Lower leg skin (tissue), 4 donors: Measurements from ENCODE around the gene CTTNBP2. TPM values are rescaled to one million over a fixed set of nuclear protein-coding genes. Genes with fewer than 3 reads are reported as not detected.

Source experiments
- DNase-seq, 2 donors: peaks; one replicate each; pipeline ENCODE4 v3.0.0-alpha.2; 2019; ENCODE audit warnings: low spot score in 2 of 2
- H3K4me3 ChIP-seq: fragments of 200-600 bp; sonication (generic); 2 replicates; pipeline ENCODE4 v1.5.1; 2017; ENCODE audit warnings: mild to moderate bottlenecking, low read depth; ENCODE audit not compliant: poor library complexity, severe bottlenecking
- POLR2A ChIP-seq, 2 donors: fragments of 450-650 bp; IDR thresholded peaks; one replicate each; pipeline ENCODE4 v1.6.1; 2016 to 2017; ENCODE audit warnings: antibody characterized with exemption in 2 of 2, mild to moderate bottlenecking in 1 of 2, moderate library complexity in 1 of 2
- WGBS, 2 donors: methylation state at CpG; one replicate each; pipeline ENCODE4 v1.1.5; 2018; 5-methylcytosine and 5-hydroxymethylcytosine counted together
- intact Hi-C: fragments of 100-400 bp; cut with DNase I; formaldehyde crosslinking; loops from one replicate; pipeline ENCODE4 v1.15.0; 2023; ENCODE audit warnings: low total_unique reads
- total RNA-seq, 4 donors: library from RNA; depleted of rRNA; stranded (reverse); fragments of >200 nt; gene quantifications; one replicate each; pipeline ENCODE4 v1.1.0, GENCODE V29; 2016
- TF ChIP-seq, protein P1 (sequence below), 3 donors: fragments of 450-650 bp; IDR thresholded peaks; one replicate each; pipeline ENCODE4 v1.5.1; 2016; ENCODE audit warnings: antibody characterized with exemption in 3 of 3, mild to moderate bottlenecking in 3 of 3, moderate library complexity in 2 of 3

CTTNBP2 gene
- total RNA-seq, 4 donors from 2014 or later = 1.2 to 7.6 (median 5.8) TPM

DNA sequence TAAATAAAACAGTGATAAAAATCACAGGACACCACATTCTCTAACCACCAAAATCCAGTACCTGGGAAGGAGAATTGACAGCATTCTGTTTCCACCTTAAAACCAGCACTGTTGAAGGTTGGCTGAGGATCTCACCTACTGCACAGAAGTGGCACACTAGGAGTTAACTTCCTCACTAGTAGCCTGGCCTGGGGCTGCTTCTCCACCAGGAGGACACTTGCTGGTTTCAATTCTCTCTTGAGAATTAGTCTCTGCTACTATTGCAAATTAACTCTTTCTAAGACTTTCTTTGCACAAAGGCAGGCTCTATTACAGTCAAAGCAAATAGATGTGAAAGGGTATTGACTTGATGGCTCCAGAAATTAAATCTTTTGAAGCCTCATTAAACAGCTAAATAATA lies 2.3 kb upstream of the CTTNBP2 start:
- no peak for TF ChIP-seq POLR2A (IDR thresholded peaks at IDR 0.05)
- TF ChIP-seq, protein P1, sequence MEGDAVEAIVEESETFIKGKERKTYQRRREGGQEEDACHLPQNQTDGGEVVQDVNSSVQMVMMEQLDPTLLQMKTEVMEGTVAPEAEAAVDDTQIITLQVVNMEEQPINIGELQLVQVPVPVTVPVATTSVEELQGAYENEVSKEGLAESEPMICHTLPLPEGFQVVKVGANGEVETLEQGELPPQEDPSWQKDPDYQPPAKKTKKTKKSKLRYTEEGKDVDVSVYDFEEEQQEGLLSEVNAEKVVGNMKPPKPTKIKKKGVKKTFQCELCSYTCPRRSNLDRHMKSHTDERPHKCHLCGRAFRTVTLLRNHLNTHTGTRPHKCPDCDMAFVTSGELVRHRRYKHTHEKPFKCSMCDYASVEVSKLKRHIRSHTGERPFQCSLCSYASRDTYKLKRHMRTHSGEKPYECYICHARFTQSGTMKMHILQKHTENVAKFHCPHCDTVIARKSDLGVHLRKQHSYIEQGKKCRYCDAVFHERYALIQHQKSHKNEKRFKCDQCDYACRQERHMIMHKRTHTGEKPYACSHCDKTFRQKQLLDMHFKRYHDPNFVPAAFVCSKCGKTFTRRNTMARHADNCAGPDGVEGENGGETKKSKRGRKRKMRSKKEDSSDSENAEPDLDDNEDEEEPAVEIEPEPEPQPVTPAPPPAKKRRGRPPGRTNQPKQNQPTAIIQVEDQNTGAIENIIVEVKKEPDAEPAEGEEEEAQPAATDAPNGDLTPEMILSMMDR (IDR thresholded peaks at IDR 0.05) = no peak
- intact Hi-C loops = no loop called here
- DNase-seq = no peak
- no peak overlapping the region for H3K4me3 ChIP-seq

DNA sequence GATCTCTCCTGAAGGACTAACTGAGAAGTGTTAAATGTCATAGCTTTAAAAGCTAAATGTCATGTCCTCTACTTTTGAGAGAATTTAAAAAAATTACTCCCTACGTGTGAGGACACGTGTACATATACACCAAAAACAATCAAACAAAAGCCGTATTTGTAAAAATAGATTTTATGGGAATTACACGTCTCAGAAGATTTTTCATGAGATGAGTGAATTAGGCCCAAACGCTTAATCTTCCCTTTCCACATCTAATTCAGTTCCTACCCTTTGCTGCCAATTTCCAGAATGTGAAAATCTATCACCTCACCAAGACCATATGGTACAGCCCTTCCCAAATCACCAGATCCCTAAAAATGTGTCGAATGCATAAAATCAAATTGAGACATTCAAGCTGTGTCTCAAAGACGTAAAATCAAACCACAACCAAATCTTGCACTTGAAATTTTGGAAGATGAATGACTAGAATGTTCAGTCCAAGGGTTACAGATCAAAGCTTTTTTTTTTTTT lies 1.0 kb upstream of the CTTNBP2 start:
- WGBS, 2 donors = 51 to 68% methylated on average over 7 of the region's 7 CpGs

DNA sequence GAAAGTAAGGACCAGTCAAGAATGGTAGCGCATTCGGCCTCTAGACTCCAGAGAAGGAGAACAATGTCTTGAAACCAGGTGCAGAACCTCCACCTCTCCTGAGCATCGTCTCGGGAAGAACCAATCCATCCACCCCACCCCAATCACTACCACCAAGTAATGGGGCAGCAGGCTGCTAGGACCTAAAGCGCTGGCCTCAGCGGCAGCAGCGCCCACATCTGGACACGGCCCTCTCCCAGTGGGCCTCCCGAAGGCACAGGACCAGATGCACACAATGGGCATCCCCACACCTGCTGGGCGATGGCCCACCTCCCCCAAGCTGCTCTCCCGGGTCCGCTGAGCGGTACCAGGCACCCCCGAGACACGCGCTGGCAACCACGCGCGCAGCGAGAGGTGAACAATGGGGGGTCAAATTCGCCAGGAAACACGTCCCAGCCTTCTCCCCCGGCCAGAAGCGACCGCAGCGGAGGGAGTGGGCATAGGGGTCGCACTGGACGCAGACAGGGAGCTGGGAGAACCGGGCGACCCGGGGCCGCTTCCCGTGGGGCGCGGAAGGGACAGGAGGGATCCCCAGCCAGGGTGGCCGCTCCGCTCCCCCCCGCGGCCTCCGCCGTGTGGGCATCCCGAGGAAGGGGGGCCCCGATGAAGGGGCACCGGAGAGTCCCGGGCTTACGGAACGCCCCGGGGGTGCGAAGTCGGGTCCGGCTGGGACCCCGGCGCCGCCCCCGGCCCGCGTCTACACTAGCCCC lies 506 bp downstream of the CTTNBP2 start:
- peak overlapping the region; percentile 54 for H3K4me3 ChIP-seq
- intact Hi-C loops = no loop called here

More for the DNA sequence above, 1.0 kb upstream of the CTTNBP2 start:
- intact Hi-C loops = no loop called here
- no peak overlapping the region for H3K4me3 ChIP-seq
- DNase-seq = no peak
- TF ChIP-seq, protein P1 (IDR thresholded peaks at IDR 0.05) = no peak
- no peak for TF ChIP-seq POLR2A (IDR thresholded peaks at IDR 0.05)

DNA sequence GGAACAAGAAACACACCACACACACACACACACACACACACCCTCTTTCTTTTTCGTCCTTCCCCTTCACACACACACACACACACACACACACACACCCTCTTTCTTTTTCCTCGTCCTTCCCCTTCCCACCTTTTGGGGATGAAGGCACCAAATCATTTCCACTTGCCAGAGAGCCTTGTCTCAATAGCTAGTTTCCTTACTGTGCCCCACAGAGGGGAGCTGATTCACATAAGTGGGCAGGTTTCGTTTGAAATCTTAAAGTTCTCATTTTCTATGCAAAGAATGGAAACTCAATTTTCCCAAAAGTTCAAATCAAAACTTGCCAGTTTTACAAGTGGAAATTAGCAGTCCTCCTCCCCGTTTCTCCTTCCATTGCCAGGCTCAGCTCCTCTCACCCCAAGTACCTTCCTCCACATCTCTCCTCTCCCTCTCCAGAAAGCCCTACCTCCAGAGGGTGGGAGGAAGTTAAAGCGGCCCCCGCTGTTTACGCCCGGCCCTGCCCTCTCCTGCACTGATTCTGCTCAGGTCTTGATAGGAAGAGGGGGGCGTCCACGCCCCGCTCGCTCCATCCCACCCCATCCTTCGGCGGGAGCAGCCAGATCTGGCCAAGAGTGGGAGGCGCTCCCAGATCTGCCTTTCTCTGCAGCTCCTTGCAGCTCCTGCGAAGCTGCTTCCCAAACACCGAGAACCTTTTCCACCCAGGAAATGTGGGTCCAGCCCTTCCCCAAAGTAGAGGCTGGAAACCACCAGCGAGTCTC lies 1.3 kb downstream of the CTTNBP2 start:
- no peak for TF ChIP-seq POLR2A (IDR thresholded peaks at IDR 0.05)
- TF ChIP-seq, protein P1 (IDR thresholded peaks at IDR 0.05) = no peak
- H3K4me3 ChIP-seq = peak overlapping the region; percentile 54
- intact Hi-C loops = no loop called here
- DNase-seq = peak; percentile 14 to 85
- 5 to 10% methylated on average over 18 of the region's 18 CpGs for WGBS, 2 donors

More for the DNA sequence above, 506 bp downstream of the CTTNBP2 start:
- WGBS, 2 donors = 2 to 4% methylated on average over 16 to 41 of the region's 57 CpGs
- TF ChIP-seq POLR2A (IDR thresholded peaks at IDR 0.05) = no peak
- TF ChIP-seq, protein P1 (IDR thresholded peaks at IDR 0.05) = no peak
- peak in 1 of 2 donors; percentile 86 for DNase-seq

DNA sequence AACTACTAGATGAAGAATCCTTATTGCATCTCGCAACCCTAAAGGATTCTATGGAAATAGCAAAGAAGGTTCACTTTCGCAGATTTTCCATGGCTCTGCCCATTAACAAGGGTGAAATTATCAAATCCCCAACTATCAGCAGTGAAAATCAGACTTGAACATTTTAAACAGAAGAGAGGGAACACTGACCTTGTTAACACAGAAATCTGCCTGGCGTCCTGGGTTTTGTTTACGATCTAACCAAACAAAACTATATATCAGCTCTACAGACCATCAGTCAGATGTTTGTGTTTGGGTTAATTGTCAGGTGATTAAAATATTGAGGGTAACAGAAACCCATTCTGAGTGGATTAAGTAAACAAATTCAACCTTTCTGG lies 1.9 kb downstream of the CTTNBP2 start:
- no peak overlapping the region for H3K4me3 ChIP-seq
- TF ChIP-seq, protein P1 (IDR thresholded peaks at IDR 0.05) = no peak
- no peak for TF ChIP-seq POLR2A (IDR thresholded peaks at IDR 0.05)

More for the DNA sequence above, 1.9 kb downstream of the CTTNBP2 start:
- 85 to 87% methylated on average over 4 of the region's 4 CpGs for WGBS, 2 donors
- intact Hi-C loops = no loop called here
- no peak for DNase-seq
